Activated naive CD8-positive, alpha-beta T cell (primary cell): ENCODE data around the gene NME5.
"Not testable (repeated sequence)": the region's sequence is repeated elsewhere in the genome, so short reads cannot be mapped to it uniquely, and the experiment has no call there.

Experiments
- H3K27ac Mint-ChIP-seq: one replicate; pipeline ENCODE4 v1.8.0; 2021; ENCODE audit warnings: mixed read lengths
- H3K27me3 Mint-ChIP-seq: one replicate; pipeline ENCODE4 v1.8.0; 2021; ENCODE audit warnings: mixed read lengths
- H3K36me3 Mint-ChIP-seq: one replicate; pipeline ENCODE4 v1.8.0; 2021; ENCODE audit warnings: mixed read lengths
- H3K4me1 Mint-ChIP-seq: one replicate; pipeline ENCODE4 v1.8.0; 2021; ENCODE audit warnings: low read depth, mixed read lengths
- H3K4me3 Mint-ChIP-seq: one replicate; pipeline ENCODE4 v1.8.0; 2021; ENCODE audit warnings: mild to moderate bottlenecking, mixed read lengths
- H3K9me3 Mint-ChIP-seq: one replicate; pipeline ENCODE4 v1.8.0; 2021; ENCODE audit warnings: low read depth, mixed read lengths

The NME5 gene

GRCh38 chr5:138070026-138070425, 69.2 kb downstream of the NME5 start:
- H3K36me3 Mint-ChIP-seq, H3K4me1 Mint-ChIP-seq, H3K27me3 Mint-ChIP-seq, H3K4me3 Mint-ChIP-seq, H3K27ac Mint-ChIP-seq, H3K9me3 Mint-ChIP-seq: not testable (repeated sequence)

GRCh38 chr5:138068742-138069600, 70.3 kb downstream of the NME5 start:
- Mint-ChIP-seq H3K36me3 (no peaks in the 10 kb centered on the region), H3K27ac (no peak overlapping the region), H3K4me3 (no peak overlapping the region), H3K4me1 (peaks cover 1% of the 10 kb centered on the region), H3K27me3 (no peaks in the 10 kb centered on the region), H3K9me3 (no peaks in the 10 kb centered on the region)

DNA sequence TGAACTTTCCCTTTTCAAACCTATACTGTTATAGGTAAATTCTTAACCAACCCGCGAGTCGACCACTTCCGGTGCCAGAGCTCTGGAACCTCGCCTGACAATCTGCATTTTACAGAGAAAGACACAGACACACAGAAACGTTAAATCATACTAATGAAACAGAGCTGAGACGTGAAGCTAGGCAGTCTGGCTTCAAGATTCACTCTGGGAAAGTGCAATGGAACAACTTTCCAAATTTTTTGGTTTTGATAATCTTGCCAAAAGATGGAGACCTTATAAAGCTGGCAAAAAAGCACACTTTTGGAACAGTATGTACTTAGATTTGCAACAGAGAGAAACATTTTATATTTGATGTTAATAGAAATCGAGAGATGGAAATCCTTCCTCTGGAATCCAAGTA, 71.3 kb downstream of the NME5 start:
- Mint-ChIP-seq H3K4me3 (no peak overlapping the region), H3K9me3 (no peaks in the 10 kb centered on the region), H3K36me3 (no peaks in the 10 kb centered on the region), H3K4me1 (peaks cover 1% of the 10 kb centered on the region), H3K27ac (no peak overlapping the region), H3K27me3 (no peaks in the 10 kb centered on the region)
